ENCODE data around the gene OR1I1. TPM values are rescaled to one million over a fixed set of nuclear protein-coding genes. Genes with fewer than 3 reads are reported as not detected.
"Not testable (repeated sequence)": the region's sequence is repeated elsewhere in the genome, so short reads cannot be mapped to it uniquely, and the experiment has no call there.

OR1I1 gene, protein sequence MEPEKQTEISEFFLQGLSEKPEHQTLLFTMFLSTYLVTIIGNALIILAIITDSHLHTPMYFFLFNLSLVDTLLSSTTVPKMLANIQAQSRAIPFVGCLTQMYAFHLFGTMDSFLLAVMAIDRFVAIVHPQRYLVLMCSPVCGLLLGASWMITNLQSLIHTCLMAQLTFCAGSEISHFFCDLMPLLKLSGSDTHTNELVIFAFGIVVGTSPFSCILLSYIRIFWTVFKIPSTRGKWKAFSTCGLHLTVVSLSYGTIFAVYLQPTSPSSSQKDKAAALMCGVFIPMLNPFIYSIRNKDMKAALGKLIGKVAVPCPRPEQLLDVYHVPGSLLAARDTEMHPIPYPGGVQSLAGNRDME
- 0.13 TPM for polyA plus RNA-seq (ENCODE audit: insufficient read length)
- long read RNA-seq, donor 1, result 0 reads
- long read RNA-seq, donor 2, result 0 reads
- long read RNA-seq, donor 3, result 0 reads
- long read RNA-seq, donor 4, result 0 reads
- long read RNA-seq, donor 5, result 0 reads
- long read RNA-seq, donor 6, result 0 reads
- long read RNA-seq, donor 7, result 0 reads
- long read RNA-seq, donor 8, result 0 reads

DNA sequence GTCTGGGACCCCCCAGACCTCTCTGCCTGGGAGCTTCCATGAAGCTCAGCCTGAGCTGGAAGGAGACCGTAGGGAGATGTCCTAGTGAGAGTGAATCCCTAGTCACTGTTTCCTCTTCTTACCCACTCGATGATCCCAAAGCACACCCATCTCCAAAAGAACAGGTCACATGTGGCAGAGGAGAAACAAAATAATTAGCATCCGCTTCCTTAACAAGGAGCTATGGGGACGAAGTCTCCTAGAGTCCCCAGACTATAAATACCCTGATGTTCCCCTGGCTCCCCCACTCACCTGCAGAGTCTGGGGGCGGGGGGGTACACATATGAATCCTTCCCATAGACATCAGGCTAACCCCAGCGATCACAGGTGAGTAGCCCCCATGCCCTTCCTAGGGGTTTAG is at the start of gene OR1I1:
TSS of gene OR1I1 (plus strand) at position 301 of the 400 bp plus-strand sequence. CDS start 4,855 bp downstream, outside the sequence.
- no peak for DNase-seq

DNA sequence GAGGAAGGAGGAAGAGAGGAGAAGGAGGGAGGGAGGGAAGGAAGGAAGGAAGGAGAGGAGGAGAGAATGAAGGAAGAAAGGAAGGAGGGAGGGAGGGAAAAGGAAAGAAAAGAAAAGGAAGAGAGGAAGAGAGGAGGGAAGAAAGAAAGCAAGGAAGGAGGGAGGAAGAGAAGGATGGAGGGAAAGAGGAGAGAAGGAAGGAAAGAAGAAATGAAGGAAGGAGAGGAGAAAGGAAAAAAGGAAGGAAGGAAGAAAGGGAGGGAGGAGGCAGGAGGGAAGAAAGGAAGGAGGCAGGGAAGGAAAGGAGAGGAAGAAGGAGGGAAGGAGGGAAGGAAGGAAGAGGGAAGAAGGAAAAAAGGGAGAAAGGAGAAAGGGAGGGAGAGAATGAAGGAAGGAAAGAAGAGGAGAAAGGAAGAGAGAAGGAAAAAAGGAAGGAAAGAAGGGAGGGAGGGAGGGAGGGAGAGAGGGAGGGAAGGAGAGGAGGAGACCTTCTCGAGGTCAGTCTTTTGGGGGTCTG is 46.2 kb upstream of the OR1I1 start:
- no peak for DNase-seq

DNA sequence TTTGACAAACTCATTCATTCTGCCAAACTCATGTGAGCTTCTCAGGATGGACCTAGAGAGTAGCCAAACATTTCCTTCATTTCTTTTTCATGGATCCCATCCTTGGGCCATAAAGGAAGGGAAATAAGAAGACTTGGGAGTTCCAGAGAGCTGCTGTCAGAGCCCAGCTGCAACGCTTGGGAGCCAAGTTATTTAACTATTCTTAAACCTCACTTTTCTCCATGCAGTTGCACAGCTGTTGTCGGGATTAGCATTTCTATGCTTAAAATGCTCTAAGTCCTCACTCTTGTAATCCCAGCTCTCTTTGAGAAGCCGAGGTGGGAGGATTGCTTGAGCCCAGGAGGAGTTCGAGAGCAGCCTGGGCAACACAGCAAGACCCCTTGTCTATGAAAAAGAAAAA is 44.4 kb upstream of the OR1I1 start:
- DNase-seq, result no peak

DNA sequence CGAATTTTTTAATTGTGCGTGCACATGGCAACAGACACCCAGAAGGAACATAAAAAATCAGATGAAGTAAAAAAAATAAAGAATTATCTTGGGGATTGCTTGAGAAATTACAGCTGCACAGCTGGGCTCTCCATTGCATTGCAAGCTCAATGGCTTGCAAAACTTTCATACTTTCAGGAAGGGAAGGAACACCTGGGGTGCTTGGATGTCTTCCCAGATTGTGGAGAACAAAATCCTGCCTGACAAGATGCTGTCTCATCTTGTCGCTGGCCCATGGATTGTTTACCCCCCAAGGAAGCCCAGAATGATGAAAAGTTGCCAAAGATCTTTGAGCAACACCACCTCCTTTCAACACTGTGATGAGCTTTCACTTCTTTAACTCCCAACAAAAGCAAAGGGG is 43.7 kb upstream of the OR1I1 start:
- no peak for DNase-seq

DNA sequence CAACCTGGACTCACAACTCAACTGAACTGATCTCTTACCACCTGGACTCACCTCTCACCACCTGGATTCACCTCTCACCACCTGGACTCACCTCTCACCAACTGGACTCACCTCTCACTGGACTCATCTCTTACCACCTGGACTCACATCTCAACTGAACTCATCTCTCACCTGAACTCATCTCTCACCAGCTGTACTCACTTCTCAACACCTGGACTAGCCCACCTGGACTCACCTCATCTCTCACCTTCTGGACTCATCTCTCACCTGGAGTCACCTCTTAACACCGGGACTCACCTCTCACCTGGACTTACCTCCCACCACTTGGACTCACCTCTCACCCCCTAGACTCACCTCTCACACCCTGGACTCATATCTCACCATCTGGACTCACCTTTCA is 40.0 kb upstream of the OR1I1 start:
- no peak for DNase-seq

DNA sequence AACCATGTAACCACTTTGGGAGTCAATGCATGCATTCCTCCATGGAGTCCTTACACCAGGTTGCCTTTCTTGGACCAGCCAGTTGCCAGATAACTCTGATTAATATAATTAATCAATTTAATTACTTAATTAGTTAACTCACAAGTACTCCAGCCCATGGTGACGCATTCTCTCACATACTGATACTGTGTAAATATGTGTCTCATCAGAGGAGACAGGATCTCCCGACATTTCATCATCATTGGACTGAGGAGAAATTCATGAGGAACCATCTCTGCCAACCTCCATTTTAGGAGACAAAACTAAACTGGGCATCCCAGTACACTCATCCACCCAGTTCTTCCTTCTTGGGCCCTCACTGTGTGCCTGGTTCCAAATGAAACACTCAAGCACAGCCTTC is 39.2 kb upstream of the OR1I1 start:
- DNase-seq, result no peak

DNA sequence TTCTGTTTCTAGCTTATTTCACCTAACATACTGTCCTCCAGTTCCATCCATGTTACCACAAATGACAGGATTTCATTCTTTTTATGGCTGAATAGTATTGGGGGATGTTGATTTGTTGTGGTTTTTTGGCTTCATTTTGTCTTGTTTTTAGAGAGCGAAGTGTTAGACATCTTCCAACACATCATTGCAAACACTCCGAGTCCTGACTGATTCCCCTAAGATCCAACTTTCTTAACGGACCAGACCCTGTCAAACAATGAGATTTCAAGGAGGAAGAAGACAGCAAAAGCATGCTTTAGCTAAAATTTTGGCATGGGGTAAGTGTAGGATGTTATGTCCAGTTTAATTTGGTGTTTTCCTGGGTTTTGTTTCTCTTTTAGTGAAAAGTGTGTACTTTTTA is 36.5 kb upstream of the OR1I1 start:
- DNase-seq, result no peak

DNA sequence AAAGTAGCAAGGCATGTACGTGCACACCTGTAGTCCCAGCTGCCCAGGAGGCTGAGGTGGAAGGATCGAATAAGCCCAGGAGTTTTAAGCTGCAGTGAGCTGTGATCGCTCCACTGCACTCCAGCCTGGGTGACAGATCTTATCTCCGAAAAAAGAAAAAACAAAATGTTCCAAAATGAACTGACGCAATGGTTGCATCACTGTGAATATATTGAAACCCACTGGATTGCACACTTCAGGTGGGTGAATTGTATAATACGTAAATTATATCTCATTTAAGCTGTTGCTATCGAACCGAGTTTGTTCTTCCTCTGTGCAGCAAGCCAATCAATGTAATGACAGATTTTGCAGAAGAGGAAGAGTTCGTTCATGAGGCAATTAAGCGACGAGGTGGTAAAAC is 34.3 kb upstream of the OR1I1 start:
- DNase-seq, result no peak

DNA sequence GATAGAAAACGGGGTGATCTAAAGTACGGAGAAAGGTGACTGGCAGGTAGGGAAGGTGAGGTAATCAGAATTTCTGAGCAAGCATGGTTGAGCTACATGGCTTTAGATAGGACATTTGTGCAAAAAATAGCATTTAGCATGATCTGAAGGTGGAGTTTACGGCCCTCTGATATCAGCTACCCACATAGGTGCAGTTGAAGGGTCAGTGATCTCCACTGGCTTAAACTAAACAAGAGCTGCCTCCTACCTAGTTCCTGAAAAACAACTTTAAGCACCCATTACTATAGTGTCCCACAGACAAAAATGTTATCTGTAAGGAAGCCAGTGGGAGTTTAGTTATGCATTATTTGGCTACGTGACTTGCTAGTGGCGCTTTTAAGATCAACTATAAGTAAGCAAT is 33.9 kb upstream of the OR1I1 start:
- DNase-seq, result no peak

DNA sequence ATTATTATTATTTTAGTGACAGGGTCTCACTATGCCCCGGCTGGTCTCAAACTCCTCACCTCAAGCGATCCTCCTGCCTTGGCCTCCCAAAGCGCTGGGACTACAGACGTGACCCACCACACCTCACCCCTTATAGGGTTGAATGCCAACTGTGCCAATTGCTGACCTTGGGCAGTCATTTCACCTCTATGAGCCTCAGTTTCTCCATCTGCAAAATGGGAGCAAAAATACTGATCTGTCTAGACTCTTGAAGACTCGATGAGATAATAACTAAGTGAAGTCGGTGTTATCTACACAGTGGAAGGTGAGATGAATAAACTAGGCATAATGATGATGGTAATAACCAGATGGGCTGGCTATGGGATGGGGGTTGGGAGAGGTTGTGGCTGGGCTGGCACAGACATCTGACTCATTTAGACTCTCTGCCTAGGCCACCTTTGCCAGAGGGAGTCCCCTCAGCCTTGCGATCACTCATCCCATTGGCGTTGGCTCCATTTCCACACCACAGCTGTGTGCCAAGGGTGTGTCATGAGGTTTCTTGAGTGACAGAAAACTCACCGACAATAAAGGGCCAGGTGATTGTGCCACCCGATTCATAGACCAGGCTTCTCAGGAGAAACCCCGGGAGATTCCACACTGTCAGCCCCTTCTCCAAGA is 33.0 kb upstream of the OR1I1 start, which contains the start of gene CASP14:
TSS of gene CASP14 (plus strand) at position 596 of the 657 bp plus-strand sequence. CDS start 2,772 bp downstream, outside the sequence.
- no peak for DNase-seq

DNA sequence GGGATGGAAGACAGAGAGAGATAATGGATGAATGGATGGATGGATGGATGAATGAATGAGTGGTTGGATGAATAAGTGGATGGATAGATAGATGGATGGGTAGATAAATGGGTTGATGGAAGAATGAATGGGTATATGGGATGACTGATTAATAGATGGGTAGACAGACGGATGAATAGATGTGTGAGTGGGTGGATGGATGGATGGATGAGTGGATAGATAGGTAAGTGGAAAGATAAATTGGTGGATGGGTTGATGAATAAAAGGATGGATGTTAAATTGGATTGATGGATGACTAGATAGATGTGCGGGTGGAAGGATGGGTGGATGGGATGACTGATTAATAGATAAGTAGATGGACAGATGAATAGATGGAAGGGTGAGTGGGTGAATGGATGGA is 31.4 kb upstream of the OR1I1 start:
- no peak for DNase-seq

DNA sequence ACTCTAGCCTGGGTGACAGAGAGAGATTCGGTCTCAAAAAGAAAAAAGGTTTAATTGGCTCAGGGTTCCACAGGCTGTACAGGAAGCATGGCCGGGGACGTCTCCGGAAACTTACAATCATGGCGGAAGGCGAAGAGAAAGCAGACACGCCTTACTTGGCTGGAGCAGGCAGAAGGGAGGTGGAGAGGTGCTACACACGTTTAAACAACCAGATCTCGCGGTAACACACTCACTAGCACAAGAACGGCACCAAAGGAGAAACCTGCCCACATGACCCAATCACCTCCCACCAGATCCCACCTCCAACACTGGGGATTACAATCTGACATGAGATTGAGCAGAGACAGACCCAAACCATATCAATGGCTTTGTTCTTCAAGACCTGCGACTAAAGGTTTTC is 20.0 kb upstream of the OR1I1 start:
- no peak for DNase-seq

DNA sequence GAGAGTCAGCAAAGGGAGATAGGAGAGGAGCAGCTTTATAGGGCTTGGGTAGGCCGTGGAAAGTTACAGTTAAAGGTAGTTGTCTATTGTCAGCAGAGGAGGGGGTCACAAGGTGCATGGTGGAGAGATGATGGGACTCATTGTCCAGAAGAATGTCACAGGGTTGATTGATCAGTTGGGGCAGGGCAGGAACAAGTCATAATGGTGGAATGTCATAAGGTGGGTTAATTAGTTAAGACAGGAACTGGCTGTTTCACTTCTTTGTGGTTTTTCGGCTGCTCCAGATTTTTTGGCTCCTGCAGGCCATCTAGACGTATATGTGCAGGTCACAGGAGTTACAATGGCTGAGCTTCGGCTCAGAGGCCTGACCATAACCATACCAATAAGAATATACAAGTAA is 11.6 kb upstream of the OR1I1 start:
- not testable (repeated sequence) for DNase-seq

DNA sequence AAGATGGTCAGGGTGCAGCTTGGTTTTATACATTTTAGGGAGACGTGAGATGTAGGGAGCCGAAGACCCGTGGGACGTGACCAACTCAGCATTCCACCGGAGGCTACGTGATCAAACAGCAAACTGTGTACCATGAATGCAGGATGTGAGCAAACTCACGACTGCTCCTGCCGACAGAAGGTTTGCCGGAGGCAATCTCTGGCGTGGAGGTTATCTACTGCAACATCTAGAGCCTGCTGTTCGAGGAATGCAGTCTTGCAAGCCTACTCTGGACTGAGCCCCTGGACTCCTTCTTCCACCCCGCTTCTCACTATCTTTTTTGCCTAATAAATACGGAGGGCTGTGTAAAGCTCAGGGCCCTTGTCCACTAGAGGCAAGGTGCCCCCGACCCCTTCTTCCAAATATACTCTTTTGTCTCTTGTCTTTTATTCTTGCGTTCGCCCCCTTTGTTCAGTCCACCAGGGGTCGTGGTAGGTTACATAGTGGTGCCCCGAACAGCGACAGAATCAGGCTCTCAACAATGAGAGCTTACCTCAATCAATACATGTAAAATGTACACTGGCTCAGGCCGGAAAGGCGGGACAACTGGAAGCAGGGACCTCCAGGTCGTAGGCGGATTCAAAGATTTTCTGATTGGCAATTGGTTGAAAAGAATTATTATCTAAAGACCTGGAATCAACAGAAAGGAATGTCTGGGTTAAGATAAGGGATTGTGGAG is 8.9 kb upstream of the OR1I1 start:
- DNase-seq, result peak; percentile 20

DNA sequence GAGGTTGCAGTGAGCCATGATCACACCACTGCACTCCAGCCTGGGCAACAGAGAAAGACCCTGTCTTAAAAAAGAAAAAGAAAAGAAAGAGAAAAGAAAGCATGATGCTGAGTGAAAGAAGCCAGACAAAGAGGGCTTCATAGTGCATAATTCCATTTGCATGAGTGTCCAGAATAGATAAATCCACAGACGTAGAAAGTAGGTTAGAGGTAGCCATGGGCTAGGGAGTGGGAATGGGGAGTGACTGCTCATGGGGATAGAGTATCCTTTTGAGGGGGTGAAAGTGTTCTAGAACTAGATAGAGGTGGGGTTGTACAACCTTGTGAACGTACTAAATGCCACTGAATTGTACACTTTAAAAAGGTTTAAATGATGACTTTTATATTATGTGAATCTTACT is 7.6 kb upstream of the OR1I1 start:
- DNase-seq, result no peak

DNA sequence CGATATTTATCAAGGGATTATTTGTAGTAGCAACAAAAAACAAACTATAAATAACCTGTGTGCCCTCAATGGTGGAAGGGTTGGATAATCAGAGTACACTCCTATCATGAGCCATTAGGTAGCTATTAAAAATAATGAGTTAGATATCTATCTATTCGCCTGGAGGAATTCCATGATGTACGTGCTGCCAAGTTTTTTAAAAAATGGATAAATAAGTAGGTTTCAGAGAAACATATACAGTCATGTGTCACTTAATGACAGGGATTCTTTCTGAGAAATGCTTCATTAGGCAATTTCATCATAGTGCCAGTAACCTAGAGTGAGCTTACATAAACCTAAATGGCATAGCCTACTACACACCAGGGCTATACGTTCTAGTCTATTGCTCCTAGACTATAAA is 6.2 kb upstream of the OR1I1 start:
- no peak for DNase-seq

DNA sequence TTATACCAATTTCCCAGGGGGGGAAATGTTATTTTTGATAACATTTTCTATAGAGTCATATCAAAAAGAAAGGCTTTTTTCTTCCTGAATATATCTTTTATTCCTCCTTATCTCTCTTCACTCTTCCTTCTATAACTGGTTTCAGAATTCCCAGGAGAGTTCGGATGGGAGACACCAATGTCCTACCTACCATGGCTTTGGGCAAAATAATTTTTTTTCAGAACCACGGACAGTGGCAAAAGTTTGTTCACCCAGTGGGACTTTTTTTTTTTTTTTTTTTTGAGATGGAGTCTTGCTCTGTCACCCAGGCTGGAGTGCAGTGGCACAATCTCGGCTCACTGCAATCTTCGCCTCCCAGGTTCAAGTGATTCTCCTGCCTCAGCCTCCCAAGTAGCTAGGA is 2.0 kb upstream of the OR1I1 start:
- not testable (repeated sequence) for DNase-seq

DNA sequence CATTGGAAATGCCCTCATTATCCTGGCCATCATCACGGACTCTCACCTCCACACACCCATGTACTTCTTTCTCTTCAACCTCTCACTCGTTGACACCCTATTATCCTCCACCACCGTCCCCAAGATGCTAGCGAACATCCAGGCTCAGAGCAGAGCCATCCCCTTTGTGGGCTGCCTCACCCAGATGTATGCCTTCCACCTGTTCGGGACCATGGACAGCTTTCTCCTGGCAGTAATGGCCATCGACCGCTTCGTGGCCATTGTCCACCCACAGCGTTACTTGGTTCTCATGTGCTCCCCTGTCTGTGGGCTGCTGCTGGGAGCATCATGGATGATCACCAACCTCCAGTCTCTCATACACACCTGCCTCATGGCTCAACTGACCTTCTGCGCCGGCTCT is 5.2 kb downstream of the OR1I1 start:
- DNase-seq, result no peak

DNA sequence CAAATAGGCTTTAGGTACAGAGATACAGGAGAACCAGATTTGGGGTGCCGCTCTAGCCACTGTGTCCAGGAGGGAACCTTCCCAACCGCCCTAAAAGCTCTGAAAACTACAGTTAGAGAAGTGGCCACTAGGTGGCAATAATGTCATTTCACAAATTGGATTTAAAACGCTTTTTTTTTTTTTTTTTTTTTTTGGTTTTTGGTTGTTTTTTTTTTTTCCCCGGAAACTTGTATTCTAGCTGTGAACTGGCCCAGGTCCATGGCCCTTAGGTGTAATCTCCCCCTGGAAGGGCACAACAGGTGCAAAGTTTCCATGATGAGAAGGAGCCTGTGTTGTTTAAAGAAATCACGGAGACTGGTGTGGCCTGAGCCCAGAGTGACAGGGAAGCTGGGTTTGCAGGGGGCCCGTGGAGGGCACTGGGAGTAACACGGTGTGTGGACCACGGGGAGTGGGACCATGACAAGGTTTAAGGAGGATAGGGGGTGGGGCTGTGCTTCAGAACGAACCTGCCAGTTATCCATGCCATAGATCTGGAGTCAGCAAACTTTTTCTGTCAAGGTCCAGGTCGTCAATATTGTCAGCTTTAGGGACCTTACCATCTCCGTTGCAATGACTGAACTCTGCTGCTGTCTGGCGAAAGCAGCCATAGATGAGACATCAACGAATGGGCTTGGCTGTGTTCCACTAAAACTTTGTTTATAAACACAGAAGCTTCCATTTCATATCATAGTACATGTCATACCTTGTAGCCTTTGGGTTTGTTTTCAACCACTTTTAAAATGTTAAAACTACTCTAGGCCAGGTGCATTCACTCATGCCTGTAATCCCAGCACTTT is 10.1 kb downstream of the OR1I1 start:
- DNase-seq, result peak; percentile 79

DNA sequence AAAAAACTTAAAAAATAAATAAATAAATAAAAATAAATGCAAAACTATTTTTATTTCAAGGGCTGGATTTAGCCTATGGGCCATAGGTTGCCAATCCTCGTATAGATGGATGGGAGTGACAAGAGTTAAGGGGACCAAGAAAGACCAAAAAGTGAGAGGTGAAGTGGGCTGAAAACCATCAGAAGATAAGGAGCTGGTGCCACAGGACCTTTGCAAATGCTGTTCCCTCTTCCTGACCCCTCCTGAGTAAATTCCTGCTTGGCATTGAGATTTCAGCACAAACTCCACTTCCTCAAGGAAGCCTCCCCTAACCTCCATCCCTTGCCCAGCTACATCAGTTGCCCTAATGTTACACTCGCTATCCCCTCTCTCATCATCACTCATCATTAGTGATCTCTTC is 11.0 kb downstream of the OR1I1 start:
- no peak for DNase-seq

DNA sequence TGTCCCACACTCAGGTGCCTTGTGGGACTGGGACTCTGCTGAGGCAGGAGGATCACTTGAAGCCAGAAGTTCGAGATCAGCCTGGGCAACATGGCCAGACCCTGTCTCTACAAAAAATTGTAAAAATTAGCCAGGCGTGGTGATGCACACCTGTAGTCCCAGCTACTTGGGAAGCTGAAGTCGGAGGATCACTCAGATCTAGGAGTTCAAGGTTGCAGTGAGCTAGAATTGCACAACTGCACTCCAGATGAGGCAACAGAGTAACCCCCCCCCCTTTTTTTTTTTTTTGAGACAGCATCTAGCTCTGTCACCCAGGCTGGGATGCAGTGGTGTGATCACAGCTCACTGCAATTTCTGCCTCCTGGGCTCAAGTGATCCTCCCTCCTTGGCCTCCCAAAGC is 14.2 kb downstream of the OR1I1 start:
- DNase-seq, result no peak

DNA sequence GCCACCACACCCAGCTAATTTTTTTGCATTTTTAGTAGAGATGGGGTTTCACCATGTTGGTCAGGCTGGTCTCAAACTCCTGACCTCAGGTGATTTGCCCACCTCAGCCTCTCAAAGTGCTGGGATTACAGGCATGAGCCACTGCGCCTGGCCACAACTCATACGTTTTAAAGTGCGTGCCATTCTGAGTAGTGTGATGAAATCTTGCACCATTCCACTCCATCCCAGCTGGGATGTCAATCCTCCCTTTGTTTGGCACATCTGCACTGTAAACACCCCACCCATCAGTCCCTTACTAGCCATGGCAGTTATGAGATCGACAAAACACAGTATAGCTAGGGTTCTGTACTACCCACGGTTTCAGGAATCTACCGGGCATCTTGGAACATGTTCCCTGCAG is 16.0 kb downstream of the OR1I1 start:
- not testable (repeated sequence) for DNase-seq

Data from left kidney (tissue), 8 donors.